HG03025 (cell line): Measurements from ENCODE around the gene ZBTB8OS.
"Not testable (repeated sequence)": the region's sequence is repeated elsewhere in the genome, so short reads cannot be mapped to it uniquely, and the experiment has no call there.

Experiments
- ATAC-seq: cut with Tn5 transposase; IDR thresholded peaks from one replicate; pipeline ENCODE4 v1.9.1; 2021; ENCODE audit warnings: mild to moderate bottlenecking, moderate library complexity; ENCODE audit not compliant: unreplicated experiment, low FRiP score

Gene ZBTB8OS

DNA sequence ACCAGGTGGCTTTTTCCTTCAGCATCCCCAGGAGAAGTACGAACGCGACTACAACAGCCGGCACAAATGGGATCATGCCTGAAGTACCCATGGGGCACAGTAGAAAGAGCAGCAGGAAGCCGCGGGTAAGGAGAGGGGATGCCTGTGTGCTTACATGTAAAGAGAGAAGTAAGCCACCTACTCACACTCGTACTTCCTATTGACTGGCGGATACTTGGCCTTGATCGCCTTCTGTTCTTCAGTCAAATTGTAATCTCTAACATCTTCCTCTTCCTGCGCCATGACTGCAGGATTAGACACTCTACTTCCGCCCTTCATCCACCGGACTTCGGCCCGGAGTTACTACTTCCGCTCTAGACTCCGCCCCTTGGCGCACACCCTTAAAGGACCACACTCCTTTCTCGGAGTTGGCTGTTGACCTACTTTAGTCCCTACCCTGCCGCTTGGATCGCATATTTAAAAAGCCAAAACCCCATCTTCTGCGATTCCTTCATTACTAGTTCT is at the start of gene ZBTB8OS:
Gene ZBTB8OS, minus strand, starts transcription at position 303 of the 504 bp plus-strand sequence. Its CDS starts 21 bp downstream, at position 282.
- ATAC-seq, result peak; percentile 62

DNA sequence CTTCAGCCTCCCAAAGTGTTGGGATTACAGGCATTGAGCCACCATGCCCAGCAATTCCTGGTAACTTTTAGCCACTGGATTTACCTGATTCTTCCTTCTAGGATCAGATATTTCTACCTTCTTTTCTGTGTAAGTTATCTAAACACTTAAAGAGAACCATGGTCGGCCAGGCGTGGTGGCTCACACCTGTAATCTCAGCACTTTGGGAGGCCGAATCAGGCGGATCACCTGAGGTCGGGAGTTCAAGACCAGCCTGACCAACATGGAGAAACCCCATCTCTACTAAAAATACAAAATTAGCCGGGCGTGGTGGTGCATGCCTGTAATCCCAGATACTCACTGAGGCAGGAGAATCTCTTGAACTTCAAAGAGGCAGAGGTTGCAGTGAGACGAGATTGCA is 46.6 kb upstream of the ZBTB8OS start:
- ATAC-seq, result not testable (repeated sequence)

DNA sequence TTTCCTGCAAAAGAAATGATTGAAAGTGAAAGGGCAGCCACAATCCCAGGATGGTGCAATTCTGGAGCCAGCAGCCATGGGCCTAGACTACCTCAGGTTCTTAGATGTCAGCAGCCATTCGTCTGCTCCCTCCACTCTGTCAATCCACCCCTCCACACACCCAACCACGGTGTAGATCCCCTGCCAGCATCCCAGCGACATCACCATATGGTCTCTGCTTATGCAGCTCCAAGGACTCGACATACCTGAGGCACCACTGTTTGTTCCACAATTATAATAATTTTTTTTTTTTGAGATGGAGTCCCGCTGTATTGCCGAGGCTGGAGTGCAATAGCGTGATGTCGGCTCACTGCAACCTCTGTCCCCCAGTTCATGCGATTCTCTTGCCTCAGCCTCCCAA is 45.7 kb upstream of the ZBTB8OS start:
- ATAC-seq, result no peak

DNA sequence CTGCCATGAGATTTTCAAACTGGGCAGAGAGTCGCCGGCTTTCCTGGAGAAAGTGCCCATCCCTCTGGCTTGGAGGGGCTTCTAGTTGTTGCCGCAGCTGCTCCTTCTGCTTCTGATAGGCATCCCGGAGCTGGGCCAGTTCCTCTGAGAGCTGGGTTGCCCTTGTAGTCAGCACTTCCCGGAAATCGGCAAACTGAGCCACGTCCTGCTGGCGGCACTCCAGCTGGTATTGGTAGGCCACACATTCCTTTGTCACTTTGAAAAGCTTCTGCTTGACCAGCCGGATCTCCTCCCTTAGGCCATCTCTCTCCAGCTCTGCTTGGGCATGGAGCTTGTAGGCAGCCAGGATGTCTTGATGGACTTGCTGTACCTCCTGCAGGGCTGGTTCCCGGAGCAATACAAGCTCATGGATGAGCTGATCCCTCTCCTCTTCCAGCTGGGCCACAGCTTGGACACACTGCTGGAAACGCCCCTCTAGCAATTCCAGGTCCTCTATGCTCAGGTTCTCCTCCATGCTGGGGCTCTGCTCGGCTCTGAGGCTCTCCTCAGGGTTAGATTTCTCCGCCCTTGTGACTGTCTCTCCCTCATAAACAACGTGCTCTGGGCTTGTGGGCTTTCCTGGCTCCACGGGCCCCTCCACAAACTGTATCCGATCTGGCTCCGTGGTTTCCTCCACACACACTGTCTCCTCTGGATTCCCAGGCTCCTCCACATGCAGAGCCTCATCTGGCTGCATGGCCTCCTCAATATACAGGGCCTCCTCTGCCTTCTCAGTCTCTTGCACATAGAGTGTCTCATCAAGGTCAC is 45.0 kb upstream of the ZBTB8OS start:
- no peak for ATAC-seq

DNA sequence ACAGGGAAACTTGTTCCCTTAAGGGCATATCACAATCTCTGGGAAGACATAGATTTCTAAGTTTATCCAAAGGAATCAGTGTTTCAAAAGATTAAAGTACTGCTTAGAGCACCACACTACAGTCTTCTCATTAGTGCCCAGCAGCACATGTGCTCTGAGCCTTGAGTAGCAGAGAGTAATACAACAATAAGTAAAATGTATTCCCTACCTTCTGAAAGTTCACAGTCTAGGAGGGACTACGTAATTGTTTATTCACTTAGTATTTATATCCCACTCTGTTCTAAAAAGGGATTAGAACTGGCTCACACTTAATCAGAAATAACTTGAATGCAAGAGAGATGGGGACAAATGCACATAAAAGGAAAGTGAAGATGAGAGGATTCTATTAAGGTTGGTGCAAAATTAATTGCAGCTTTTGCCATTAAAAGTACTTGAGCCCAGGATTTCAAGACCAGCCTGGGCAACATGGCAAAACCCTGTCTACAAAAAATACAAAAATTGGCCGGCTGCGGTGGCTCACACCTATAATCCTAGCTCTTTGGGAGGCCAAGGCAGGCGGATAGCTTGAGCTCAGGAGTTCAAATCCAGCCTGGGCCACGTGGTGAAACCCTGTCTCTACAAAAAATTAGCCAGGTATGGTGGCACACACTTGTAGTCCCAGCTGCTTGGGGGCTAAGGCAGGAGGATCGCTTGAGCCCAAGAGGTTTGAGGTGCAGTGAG is 43.3 kb upstream of the ZBTB8OS start:
- no peak for ATAC-seq

DNA sequence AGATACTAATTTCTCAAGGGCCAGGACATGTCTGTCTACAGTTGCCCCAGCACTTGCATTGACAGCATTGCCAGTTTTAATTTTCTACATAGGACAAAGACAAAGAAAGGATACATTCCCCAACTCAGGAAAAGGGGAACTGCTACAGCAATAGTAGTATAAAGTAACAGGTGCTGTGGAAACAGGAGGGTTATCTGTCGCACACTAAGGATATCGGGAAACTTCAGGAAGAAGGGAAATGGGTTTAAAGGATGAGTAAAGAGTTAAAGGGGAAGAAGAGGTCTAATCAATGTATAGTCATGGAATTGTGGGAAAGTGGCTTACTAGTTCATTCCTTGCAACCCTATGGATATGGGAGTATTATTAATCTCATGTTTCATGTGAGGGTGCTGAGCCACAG is 36.0 kb upstream of the ZBTB8OS start:
- no peak for ATAC-seq

DNA sequence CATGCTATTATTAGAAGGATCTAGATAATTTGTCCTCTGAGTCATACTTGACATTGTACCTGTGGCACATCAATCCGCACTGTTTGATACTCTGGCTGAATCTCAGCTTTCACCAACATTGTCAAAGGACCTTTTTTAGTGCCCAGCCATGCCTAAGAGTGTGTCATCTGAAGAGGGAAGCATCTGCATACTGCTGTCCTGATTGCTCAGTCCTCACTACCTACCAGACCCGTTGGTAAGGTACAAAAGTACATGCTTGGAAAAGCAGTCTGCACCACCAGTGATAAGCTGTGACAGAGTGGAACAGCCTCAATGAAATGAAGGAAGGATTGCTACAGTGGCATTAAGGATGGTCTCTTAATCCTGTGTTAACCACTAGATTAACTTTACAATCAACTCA is 35.1 kb upstream of the ZBTB8OS start:
- ATAC-seq, result no peak

DNA sequence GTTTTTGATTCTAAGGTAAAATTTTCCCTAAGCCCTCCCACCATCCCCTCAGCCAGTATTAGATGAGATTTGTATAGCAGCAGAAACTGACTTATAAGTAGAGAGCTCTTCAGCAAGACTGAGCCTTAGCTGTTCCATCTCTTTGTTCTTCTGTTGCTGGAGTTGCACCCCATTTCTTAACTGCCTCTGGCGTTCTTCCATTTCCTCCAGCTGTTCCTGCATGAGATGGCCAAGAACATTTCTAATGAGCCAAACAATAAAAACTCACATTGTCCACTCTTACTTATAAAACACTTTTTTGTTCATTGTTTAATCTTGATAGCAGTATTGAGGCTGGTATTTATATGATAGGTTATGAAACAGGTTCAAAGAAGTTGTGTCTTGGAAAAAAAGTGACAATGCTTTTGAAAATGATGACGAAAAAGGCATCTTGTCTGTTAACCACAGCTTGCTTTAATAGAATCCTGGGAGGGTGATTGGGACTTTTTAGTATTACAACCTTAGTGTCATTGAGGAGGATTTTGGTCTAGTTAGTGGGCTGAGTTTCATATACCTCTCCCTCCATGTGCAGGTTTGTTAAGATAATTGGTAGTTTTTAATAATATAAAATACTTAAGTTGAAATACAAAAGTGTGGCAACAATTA is 33.9 kb upstream of the ZBTB8OS start:
- no peak for ATAC-seq

DNA sequence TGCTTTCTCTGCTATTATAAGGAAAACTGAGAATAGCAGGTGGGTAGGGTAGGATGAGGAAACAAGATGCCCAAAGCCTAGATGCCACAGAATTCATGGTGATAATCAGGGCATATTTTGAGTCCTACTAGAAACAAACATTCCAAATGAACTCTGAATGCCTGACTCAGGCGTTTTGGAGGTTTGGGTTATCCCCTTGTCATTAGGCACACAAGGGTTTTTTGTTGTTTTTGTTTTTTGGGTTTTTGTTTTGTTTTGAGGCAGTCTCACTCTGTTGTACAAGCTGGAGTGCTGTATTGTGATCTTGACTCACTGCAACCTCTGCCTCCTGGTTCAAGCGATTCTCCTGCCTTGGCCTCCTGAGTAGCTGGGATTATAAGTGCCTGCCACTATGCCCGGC is 33.0 kb upstream of the ZBTB8OS start:
- no peak for ATAC-seq

DNA sequence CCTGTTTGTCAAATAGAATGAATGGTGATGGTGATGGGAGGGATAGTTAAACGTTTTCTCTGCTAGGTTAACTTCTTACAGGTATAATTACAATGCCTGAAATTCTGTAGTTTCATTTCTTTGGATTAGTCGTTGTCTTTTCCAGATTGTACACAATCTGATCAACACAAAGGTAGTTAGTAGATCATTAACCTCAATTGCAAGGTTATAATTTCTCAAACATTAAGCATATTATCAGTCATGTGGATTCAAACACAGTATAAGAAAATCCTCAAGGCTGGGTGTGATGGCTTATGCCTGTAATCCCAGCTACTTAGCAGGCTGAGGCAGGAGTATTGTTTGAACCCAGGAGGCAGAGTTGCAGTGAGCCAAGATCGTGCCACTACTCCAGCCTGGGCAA is 31.6 kb upstream of the ZBTB8OS start:
- ATAC-seq, result no peak

DNA sequence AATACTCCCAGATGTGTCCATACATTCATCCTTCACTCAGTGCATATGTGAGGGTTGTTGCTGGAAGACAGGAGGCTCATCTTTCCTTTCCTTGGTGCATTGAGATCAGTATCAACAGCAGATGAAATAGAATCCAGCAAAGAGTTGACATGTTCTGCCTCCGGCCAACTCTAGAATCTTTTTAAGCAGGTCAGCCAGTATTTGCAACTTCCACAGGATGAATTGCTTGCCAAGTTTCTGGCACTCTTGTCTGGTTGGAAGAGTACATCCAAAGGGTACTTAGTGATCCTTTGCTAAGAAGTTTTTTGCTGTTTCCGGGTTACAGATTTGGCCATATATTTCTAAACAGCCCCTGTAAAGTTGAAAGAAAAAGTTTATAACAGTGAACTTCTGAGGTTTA is 31.2 kb upstream of the ZBTB8OS start:
- no peak for ATAC-seq

DNA sequence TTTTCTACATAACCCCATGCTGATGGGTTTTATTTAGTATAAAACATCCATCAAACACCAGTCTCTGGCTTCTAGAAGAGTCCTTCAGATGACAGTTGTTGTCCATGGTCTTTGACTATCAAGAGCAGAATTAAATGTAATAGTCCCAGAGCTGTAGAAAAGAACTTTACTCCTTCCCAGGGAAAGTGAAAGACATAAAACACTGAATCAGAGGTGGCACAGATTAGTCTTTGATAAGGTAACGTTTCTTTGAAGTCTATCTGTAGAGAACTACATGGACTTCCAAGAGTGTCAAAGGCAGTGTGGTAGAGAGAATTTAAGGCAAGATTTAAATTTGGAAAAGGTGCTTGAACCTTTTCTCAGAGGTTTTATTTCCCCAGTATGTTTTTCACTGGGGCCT is 30.3 kb upstream of the ZBTB8OS start:
- ATAC-seq, result no peak

DNA sequence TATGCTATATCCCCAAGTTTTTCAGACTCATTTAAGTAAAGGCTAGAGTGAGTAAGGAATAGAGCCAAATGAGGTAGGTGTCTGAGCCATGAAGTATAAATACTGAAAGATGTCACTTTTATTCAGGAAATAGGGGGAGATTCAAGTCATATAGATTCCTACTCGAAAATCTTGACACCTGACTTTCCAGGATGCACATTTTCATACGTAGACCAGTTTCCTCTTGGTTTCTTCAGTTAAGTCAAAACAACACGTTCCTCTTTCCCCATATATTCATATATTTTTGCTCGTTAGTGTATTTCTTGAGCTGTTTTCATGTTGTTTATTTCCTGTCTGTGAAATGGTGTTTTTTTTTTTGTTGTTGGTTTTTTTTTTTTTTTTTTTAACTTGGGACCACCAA is 29.6 kb upstream of the ZBTB8OS start:
- not testable (repeated sequence) for ATAC-seq

DNA sequence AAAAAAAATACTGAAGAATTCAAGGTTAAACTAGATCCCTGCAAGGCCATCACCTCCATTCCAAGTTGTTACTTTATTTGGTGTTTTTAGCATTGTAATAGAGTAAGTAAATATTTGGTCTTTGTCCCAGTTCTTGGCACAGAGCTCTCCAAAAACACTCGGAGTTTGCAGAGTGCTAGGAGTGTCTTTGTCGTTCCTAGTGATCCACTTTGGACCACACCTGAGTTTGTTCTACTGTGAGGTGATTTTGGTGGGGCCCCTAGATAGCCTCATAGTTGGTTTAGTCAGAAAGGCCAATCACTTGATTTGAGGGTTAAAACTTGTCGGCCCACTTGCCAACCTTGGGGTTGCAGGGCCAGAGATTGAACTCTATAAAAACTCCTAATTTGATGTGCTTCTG is 26.6 kb upstream of the ZBTB8OS start:
- no peak for ATAC-seq

DNA sequence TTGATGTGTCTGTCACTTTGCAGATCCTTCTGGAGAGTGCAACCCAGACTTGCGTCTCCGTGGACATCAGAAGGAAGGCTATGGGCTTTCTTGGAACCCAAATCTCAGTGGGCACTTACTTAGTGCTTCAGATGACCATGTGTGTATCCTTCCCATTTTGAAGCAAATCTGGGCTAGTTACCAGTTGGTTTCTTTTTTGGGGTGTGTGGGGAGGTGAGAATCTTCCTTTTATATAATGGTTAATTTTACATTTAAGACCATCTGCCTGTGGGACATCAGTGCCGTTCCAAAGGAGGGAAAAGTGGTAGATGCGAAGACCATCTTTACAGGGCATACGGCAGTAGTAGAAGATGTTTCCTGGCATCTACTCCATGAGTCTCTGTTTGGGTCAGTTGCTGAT is 18.4 kb upstream of the ZBTB8OS start:
- ATAC-seq, result not testable (repeated sequence)

DNA sequence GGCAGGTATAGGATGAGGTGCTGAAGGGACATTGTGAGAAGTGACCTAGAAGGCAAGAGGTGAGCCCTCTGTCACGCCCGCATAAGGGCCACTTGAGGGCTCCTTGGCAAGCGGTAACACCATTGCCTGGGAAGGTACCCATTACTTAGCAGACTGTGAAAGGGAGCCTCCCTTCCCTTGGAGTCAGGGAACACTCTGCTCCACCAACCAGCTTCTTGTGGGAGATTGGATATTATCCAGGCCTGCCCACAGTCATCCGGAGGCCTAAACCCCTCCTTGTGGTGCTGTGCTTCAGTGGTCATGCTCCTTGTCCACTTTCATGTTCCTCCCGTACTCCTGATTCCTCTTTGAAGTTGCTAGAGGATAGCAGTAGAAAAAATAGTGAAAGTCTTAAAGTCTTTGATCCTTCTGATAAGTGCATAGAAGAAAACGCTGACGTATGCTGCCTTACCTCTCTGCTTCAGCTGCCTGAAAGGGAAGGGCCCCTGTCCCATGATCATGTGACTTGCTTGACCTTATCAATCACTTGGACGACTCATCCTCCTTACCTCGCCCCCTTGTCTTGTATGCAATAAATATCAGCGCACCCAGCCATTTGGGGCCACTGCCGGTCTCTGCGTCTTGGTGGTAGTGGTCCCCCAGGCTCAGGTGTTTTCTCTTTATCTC is 16.7 kb upstream of the ZBTB8OS start:
- ATAC-seq, result no peak

DNA sequence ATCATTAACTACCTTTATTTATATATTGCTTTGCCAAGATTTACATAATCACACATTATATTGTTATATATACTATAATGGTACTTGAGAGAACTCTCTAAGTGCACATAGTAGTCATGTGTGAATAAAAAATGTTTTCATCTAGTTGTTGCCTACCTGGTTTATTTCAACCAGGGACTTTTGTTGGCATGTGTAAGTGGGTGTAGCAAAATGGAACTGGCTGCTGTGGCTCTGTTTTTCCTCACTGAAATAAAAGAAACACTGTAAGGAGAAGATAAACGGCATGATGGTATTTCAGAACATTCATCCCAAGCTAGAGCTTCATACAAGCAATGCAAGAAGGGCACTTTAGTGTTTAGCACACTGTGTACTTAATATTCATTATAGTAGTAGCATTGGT is 15.6 kb upstream of the ZBTB8OS start:
- ATAC-seq, result no peak

DNA sequence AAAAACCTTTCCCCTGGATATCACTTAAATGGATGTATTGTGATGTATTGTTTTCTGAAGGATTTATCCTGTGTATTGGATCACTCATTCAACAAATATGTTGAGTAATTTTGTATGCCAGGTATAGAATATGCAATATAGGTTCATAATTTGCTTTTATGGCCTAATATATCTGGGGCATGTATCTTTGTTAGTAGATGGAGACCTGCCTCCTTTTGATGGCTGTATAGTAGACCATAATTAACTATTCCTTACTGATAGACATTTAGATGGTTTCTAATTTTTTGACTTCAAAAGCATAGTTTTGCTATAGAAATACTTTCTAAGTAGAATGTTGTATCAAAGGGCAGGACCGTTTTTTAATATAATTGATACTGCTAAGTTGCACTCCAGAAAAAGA is 9.2 kb upstream of the ZBTB8OS start:
- no peak for ATAC-seq

DNA sequence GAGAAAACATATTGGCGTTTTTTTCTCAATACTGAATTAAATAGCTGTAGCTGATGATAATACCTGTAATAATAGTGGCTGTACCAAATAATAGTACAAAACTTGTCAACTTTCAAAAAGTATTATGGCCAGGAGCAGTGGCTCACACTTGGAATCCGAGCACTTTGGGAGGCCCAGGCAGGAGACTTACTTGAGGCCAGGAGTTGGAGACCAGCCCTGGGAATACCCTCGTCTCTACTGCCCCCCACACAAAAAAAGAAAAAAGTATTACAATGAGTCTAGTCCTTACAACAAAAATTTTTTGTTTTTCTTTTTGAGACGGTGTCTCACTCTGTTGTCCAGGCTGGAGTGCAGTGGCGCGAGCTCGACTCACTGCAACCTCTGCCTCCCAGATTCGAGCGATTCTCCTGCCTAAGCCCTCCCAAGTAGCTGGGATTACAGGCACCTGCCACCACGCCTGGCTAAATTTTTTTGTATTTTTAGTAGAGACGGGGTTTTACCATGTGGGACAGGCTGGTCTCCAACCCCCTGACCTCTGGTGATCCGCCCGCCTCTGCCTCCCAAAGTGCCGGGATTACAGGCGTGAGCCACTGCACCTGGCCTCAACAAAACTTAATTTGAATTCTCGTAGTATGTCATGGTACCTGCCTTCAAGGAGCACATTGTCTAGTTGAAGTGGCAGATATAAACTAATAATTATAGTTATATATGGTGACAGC is 2.1 kb upstream of the ZBTB8OS start:
- ATAC-seq, result no peak

DNA sequence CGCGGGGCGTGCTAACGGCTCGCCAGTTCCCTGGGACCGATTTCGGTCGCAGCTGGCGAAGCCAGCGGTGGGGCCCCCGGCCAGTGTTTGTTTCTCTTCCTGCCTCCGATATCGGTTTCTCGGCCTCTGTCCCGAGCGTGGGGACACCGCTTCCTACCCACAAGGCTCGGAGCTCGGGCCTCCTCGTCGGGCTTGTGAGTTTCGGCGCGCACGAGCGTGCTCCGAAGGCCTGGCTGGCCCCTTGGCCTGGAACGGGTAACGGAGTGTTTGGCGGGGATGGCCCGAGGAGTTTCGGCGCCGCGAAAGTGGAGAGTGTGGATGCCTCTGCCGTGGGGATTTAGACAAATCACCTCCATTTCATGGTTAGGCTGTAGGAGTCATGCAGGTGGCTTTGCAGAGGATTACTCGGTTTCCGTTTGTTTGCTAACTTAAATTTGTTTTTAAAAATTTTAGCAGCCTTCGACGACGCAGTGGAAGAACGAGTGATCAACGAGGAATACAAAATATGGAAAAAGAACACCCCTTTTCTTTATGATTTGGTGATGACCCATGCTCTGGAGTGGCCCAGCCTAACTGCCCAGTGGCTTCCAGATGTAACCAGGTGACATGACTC is 1.2 kb upstream of the ZBTB8OS start:
- ATAC-seq, result peak; percentile 17
